MCF 10A (cell line): Measurements from ENCODE around the gene KCNMA1. TPM values are rescaled to one million over a fixed set of nuclear protein-coding genes. Genes with fewer than 3 reads are reported as not detected.

Source experiments
- BruUV-seq: library from RNA; stranded (reverse); fragments of 400-500 nt; replicated peaks from 2 replicates; lab custom pipeline; 2021; lab: Mats Ljungman, UMichigan
- CTCF ChIA-PET: fragments of 300-600 bp; sonication (Branson Sonifier 250); formaldehyde crosslinking; extraction: SDS; loops from one replicate; lab custom pipeline; 2021; ENCODE audit warnings: antibody characterized with exemption, inconsistent platforms; lab: Yijun Ruan, JAX
- POLR2A ChIA-PET: fragments of 300-600, 350-650 bp; sonication (Branson Sonifier 250); formaldehyde crosslinking; extraction: SDS; loops from one replicate; lab custom pipeline; 2020; ENCODE audit warnings: antibody characterized with exemption, inconsistent platforms; lab: Yijun Ruan, JAX
- DNase-seq: peaks from one replicate; pipeline ENCODE4 v3.0.0-alpha.2; 2018; ENCODE audit not compliant: unreplicated experiment
- H3K27ac Mint-ChIP-seq: one replicate; pipeline ENCODE4 v1.8.0; 2022; ENCODE audit warnings: mild to moderate bottlenecking, low read depth, mixed read lengths; ENCODE audit not compliant: unreplicated experiment
- H3K27me3 Mint-ChIP-seq: one replicate; pipeline ENCODE4 v1.8.0; 2022; ENCODE audit warnings: mixed read lengths; ENCODE audit not compliant: insufficient read depth, unreplicated experiment
- H3K36me3 Mint-ChIP-seq: one replicate; pipeline ENCODE4 v1.8.0; 2022; ENCODE audit warnings: mild to moderate bottlenecking, moderate library complexity, mixed read lengths; ENCODE audit not compliant: insufficient read depth, unreplicated experiment
- H3K4me1 Mint-ChIP-seq: one replicate; pipeline ENCODE4 v1.8.0; 2022; ENCODE audit warnings: mixed read lengths; ENCODE audit not compliant: insufficient read depth, unreplicated experiment
- H3K4me3 Mint-ChIP-seq: one replicate; pipeline ENCODE4 v1.8.0; 2022; ENCODE audit warnings: mild to moderate bottlenecking, moderate library complexity, mixed read lengths; ENCODE audit not compliant: unreplicated experiment
- H3K9me3 Mint-ChIP-seq: one replicate; pipeline ENCODE4 v1.8.0; 2022; ENCODE audit warnings: mixed read lengths; ENCODE audit not compliant: unreplicated experiment
- intact Hi-C: fragments of 100-400 bp; cut with micrococcal nuclease; formaldehyde crosslinking; loops from 2 replicates; pipeline ENCODE4 v1.14.1; 2022
- total RNA-seq: library from RNA; stranded (reverse); gene quantifications from 2 replicates; pipeline ENCODE4 v1.2.3, GENCODE V29; 2022
- TF ChIP-seq, protein P1 (sequence below): fragments of 200-600 bp; IDR thresholded peaks from one replicate; pipeline ENCODE4 v1.8.0; 2022; ENCODE audit warnings: antibody characterized with exemption, mild to moderate bottlenecking; ENCODE audit not compliant: unreplicated experiment

The KCNMA1 gene
- total RNA-seq, 1 experiment from 2014 or later = 7.5 TPM

DNA sequence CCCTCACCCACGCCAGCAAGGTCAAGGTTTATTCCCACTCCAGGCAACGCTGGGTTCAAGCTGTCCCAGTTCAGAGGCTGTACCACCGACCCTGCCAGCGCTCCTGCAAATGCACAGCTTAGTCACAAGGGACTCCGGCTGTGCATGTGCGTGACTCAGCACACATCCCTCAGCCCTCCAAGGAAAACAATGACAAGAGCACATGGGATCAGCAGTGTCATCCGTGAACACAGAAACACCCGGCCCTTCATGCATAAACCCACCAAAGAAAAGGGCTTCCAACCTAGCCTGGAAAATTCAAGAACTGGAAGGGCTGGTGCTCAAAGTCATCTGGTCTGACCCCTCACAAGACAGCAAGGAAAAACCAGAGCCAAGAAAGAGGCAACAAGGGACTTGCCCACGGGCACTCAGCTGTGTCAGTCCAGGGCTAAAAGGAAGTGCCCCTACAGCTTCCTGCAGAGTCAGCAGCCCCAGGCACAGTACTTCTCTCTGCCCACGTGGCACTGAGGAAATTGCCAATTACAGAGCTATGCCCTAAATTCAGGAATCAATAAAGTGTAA lies 106.1 kb downstream of the KCNMA1 start:
- H3K27ac Mint-ChIP-seq = peak overlapping the region; percentile 71
- intact Hi-C loops = no loop called here

DNA sequence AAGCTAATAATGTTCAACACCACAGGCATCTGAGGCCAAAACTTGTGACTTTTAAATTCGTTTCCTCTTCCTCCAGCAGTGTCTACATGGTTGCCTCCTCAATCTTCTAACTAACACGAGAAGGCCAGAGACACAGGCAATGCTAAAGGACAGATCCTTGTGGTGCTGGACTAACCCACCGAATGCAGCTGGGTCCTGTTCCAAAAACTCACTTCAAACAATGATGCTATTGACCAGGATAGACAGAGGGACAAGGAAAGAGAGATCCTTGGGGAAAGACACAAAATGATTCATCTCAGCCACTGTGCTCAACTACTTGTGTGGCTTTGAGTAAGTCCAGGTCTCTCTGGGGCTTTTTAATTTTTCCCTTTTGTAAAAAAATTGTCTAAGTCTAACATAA lies 107.6 kb downstream of the KCNMA1 start:
- CTCF ChIA-PET = interaction anchor here (0.5 kb wide), 1 partner anchor 15 kb away, joined by 3 read pairs; no protein-coding TSS in a partner anchor
- no peak overlapping the region for H3K4me3 Mint-ChIP-seq
- POLR2A ChIA-PET = interaction anchor here (1.7 kb wide), 1 partner anchor 63 kb away, joined by 4 read pairs; no protein-coding TSS in a partner anchor
- no TSS peak for BruUV-seq
- intact Hi-C loops = no loop called here
- peaks cover 29% of the 10 kb centered on the region for H3K4me1 Mint-ChIP-seq
- H3K36me3 Mint-ChIP-seq = no peaks in the 10 kb centered on the region
- H3K27me3 Mint-ChIP-seq = no peaks in the 10 kb centered on the region
- TF ChIP-seq, protein P1, sequence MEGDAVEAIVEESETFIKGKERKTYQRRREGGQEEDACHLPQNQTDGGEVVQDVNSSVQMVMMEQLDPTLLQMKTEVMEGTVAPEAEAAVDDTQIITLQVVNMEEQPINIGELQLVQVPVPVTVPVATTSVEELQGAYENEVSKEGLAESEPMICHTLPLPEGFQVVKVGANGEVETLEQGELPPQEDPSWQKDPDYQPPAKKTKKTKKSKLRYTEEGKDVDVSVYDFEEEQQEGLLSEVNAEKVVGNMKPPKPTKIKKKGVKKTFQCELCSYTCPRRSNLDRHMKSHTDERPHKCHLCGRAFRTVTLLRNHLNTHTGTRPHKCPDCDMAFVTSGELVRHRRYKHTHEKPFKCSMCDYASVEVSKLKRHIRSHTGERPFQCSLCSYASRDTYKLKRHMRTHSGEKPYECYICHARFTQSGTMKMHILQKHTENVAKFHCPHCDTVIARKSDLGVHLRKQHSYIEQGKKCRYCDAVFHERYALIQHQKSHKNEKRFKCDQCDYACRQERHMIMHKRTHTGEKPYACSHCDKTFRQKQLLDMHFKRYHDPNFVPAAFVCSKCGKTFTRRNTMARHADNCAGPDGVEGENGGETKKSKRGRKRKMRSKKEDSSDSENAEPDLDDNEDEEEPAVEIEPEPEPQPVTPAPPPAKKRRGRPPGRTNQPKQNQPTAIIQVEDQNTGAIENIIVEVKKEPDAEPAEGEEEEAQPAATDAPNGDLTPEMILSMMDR = no peak
- H3K27ac Mint-ChIP-seq = no peak overlapping the region
- H3K9me3 Mint-ChIP-seq = no peaks in the 10 kb centered on the region
- no peak for DNase-seq

More for the DNA sequence above, 106.1 kb downstream of the KCNMA1 start:
- no TSS peak for BruUV-seq
- POLR2A ChIA-PET = interaction anchor here (0.5 to 1.7 kb wide), 3 partner anchors 17 to 62 kb away, joined by 3 to 9 read pairs (median 4); no protein-coding TSS in a partner anchor
- no peaks in the 10 kb centered on the region for H3K36me3 Mint-ChIP-seq
- H3K4me1 Mint-ChIP-seq = peaks cover 29% of the 10 kb centered on the region
- TF ChIP-seq, protein P1 = no peak
- H3K4me3 Mint-ChIP-seq = peak overlapping the region; percentile 49
- H3K9me3 Mint-ChIP-seq = no peaks in the 10 kb centered on the region
- no peaks in the 10 kb centered on the region for H3K27me3 Mint-ChIP-seq
- CTCF ChIA-PET = interaction anchor here (0.8 to 1.6 kb wide), 4 partner anchors 110 to 366 kb away, joined by 3 to 9 read pairs (median 4); no protein-coding TSS in a partner anchor
- peak; percentile 81 for DNase-seq

- Mint-ChIP-seq H3K9me3 (no peaks in the 10 kb centered on the region), H3K27me3 (no peaks in the 10 kb centered on the region), H3K4me1 (peaks cover 28% of the 10 kb centered on the region), H3K27ac (no peak overlapping the region), H3K4me3 (no peak overlapping the region), H3K36me3 (no peaks in the 10 kb centered on the region)
- intact Hi-C loops = no loop called here
- TF ChIP-seq, protein P1 = no peak
- no peak for DNase-seq
- POLR2A ChIA-PET = no interaction called here
- CTCF ChIA-PET = interaction anchor here (0.7 kb wide), 1 partner anchor 50 kb away, joined by 3 read pairs; no protein-coding TSS in a partner anchor
- BruUV-seq = no TSS peak
These were observed 108.5 kb downstream of the KCNMA1 start for GRCh38 chr10:77529050-77529576.

GRCh38 chr10:77527839-77528238 lies 109.8 kb downstream of the KCNMA1 start:
- Mint-ChIP-seq H3K9me3 (no peaks in the 10 kb centered on the region), H3K36me3 (no peaks in the 10 kb centered on the region), H3K27me3 (no peaks in the 10 kb centered on the region), H3K27ac (no peak overlapping the region), H3K4me3 (no peak overlapping the region), H3K4me1 (peaks cover 21% of the 10 kb centered on the region)
- POLR2A ChIA-PET = no interaction called here
- CTCF ChIA-PET = no interaction called here
- no TSS peak for BruUV-seq
- DNase-seq = no peak
- TF ChIP-seq, protein P1 = no peak
- intact Hi-C loops = no loop called here
